Activated CD8-positive, alpha-beta memory T cell treated with anti-CD3 and anti-CD28 coated beads, Interleukin-2, amount 50 U/mL, for 24 hours (primary cell): Measurements from ENCODE around the gene SLC6A5.

Experiments
- DNase-seq: peaks from one replicate; pipeline ENCODE4 v3.0.0-alpha.2; 2020; ENCODE audit errors: extremely low read depth

Gene SLC6A5

GRCh38 chr11:20620988-20621387 lies 21.6 kb downstream of the SLC6A5 start:
- no peak for DNase-seq

GRCh38 chr11:20621679-20622078 lies 22.3 kb downstream of the SLC6A5 start:
- no peak for DNase-seq

GRCh38 chr11:20623252-20623651 lies 23.8 kb downstream of the SLC6A5 start:
- DNase-seq, result no peak

GRCh38 chr11:20626279-20626678 lies 26.9 kb downstream of the SLC6A5 start:
- no peak for DNase-seq

GRCh38 chr11:20627026-20627425 lies 27.6 kb downstream of the SLC6A5 start:
- DNase-seq, result no peak

- no peak for DNase-seq
These were observed 28.3 kb downstream of the SLC6A5 start for GRCh38 chr11:20627701-20628100.

- DNase-seq, result no peak
These were observed 32.2 kb downstream of the SLC6A5 start for GRCh38 chr11:20631519-20632168.

- DNase-seq, result no peak
These were observed 32.7 kb downstream of the SLC6A5 start for GRCh38 chr11:20632169-20632532.

- DNase-seq, result no peak
These were observed 34.6 kb downstream of the SLC6A5 start for GRCh38 chr11:20634044-20634443.

GRCh38 chr11:20634781-20635180 lies 35.4 kb downstream of the SLC6A5 start:
- DNase-seq, result no peak

GRCh38 chr11:20638074-20638473 lies 38.7 kb downstream of the SLC6A5 start:
- no peak for DNase-seq

GRCh38 chr11:20639688-20640087 lies 40.3 kb downstream of the SLC6A5 start:
- no peak for DNase-seq

GRCh38 chr11:20640401-20640800 lies 41.0 kb downstream of the SLC6A5 start:
- DNase-seq, result no peak

- no peak for DNase-seq
These were observed 45.0 kb downstream of the SLC6A5 start for GRCh38 chr11:20644360-20644759.

- peak; percentile 2 for DNase-seq
These were observed 48.7 kb downstream of the SLC6A5 start for GRCh38 chr11:20647976-20648565.

- DNase-seq, result no peak
These were observed 52.9 kb downstream of the SLC6A5 start for GRCh38 chr11:20652150-20652806.

- no peak for DNase-seq
These were observed 54.6 kb downstream of the SLC6A5 start for GRCh38 chr11:20654038-20654437.

GRCh38 chr11:20656901-20657300 lies 57.5 kb downstream of the SLC6A5 start:
- no peak for DNase-seq

- no peak for DNase-seq
These were observed 58.7 kb downstream of the SLC6A5 start for GRCh38 chr11:20658135-20658534.

GRCh38 chr11:20661445-20661844 lies 62.0 kb downstream of the SLC6A5 start:
- no peak for DNase-seq

GRCh38 chr11:20661850-20662249 lies 62.4 kb downstream of the SLC6A5 start:
- DNase-seq, result no peak

- DNase-seq, result no peak
These were observed 68.9 kb downstream of the SLC6A5 start for GRCh38 chr11:20668131-20668809.
